NCI-H1417 (cell line): ENCODE measurements around the gene PDE4B.
A peak's percentile ranks its signal among the peaks of the same experiment; 100 is the strongest.
"Not testable (repeated sequence)": the region's sequence is repeated elsewhere in the genome, so short reads cannot be mapped to it uniquely, and the experiment has no call there.

Experiments used
- DNase-seq, 3 experiments: peaks; one replicate each; lab custom pipeline; 2025; lab: John Stamatoyannopoulos, UW

PDE4B gene

GRCh38 chr1:65994223-65994622 lies 201.5 kb downstream of the PDE4B start:
- DNase-seq: no peak

- DNase-seq: peak in 1 of 3 experiments; percentile 21
Observed at GRCh38 chr1:65995336-65995735, 202.6 kb downstream of the PDE4B start.

GRCh38 chr1:65995928-65996327 lies 203.2 kb downstream of the PDE4B start:
- no peak for DNase-seq

GRCh38 chr1:65997693-65998092 lies 205.0 kb downstream of the PDE4B start:
- no peak for DNase-seq

GRCh38 chr1:65998763-65999583 lies 206.3 kb downstream of the PDE4B start:
- DNase-seq: no peak

- peak in 2 of 3 experiments; percentile 30 to 33 for DNase-seq
Observed at GRCh38 chr1:66000033-66000637, 207.4 kb downstream of the PDE4B start.

- no peak for DNase-seq
Observed at GRCh38 chr1:66003690-66004089, 211.0 kb downstream of the PDE4B start.

GRCh38 chr1:66006534-66006933 lies 213.8 kb downstream of the PDE4B start:
- DNase-seq: not testable (repeated sequence)

- DNase-seq: no peak
Observed at GRCh38 chr1:66012106-66012784, 219.6 kb downstream of the PDE4B start.

GRCh38 chr1:66013371-66013770 lies 220.7 kb downstream of the PDE4B start:
- DNase-seq: no peak

GRCh38 chr1:66022904-66023620 lies 230.4 kb downstream of the PDE4B start:
- DNase-seq: no peak

- DNase-seq: no peak
Observed at GRCh38 chr1:66025188-66025587, 232.5 kb downstream of the PDE4B start.

GRCh38 chr1:66028035-66028434 lies 235.3 kb downstream of the PDE4B start:
- no peak for DNase-seq

- DNase-seq: no peak
Observed at GRCh38 chr1:66033781-66034180, 241.1 kb downstream of the PDE4B start.

- no peak for DNase-seq
Observed at GRCh38 chr1:66035616-66036245, 243.0 kb downstream of the PDE4B start.

- DNase-seq: no peak
Observed at GRCh38 chr1:66041654-66042053, 249.0 kb downstream of the PDE4B start.

- DNase-seq: no peak
Observed at GRCh38 chr1:66043186-66043585, 250.5 kb downstream of the PDE4B start.

GRCh38 chr1:66044912-66045311 lies 252.2 kb downstream of the PDE4B start:
- DNase-seq: no peak

- DNase-seq: no peak
Observed at GRCh38 chr1:66046415-66046814, 253.7 kb downstream of the PDE4B start.

GRCh38 chr1:66048011-66048410 lies 255.3 kb downstream of the PDE4B start:
- no peak for DNase-seq

GRCh38 chr1:66050123-66050522 lies 257.4 kb downstream of the PDE4B start:
- DNase-seq: peak in 1 of 3 experiments; percentile 21

GRCh38 chr1:66050633-66051032 lies 257.9 kb downstream of the PDE4B start:
- no peak for DNase-seq
